Right kidney (tissue), 1 donor: ENCODE measurements around the gene MGRN1.
"Not testable (repeated sequence)": the region's sequence is repeated elsewhere in the genome, so short reads cannot be mapped to it uniquely, and the experiment has no call there.

Experiments used
- DNase-seq: peaks from one replicate; pipeline ENCODE4 v3.0.0-alpha.2; 2016

The MGRN1 gene

GRCh38 chr16:4734730-4735535 lies 110.3 kb downstream of the MGRN1 start:
- no peak for DNase-seq

- DNase-seq: no peak
Observed at GRCh38 chr16:4736546-4736945, 111.9 kb downstream of the MGRN1 start.

GRCh38 chr16:4737545-4737944 lies 112.9 kb downstream of the MGRN1 start:
- DNase-seq: no peak

- DNase-seq: not testable (repeated sequence)
Observed at GRCh38 chr16:4738370-4738769, 113.7 kb downstream of the MGRN1 start.
